Stimulated activated effector memory CD8-positive, alpha-beta T cell treated with anti-CD3 and anti-CD28 coated beads, Interleukin-12 subunit alpha, Interleukin-12 subunit beta, amount 100 ng/mL, for 72 hours (primary cell): Measurements from ENCODE around the gene ADAP1.
"Not testable (repeated sequence)": the region's sequence is repeated elsewhere in the genome, so short reads cannot be mapped to it uniquely, and the experiment has no call there.

Experiments
- ATAC-seq: fragments of 150-1000 bp; cut with Tn5 transposase; 2 replicates; pipeline ENCODE4 v1.10.0; 2021
- DNase-seq, 2 donors: peaks; one replicate each; pipeline ENCODE4 v3.0.0; 2021 to 2022; ENCODE audit warnings: low spot score in 2 of 2
- H3K27ac Mint-ChIP-seq: one replicate; pipeline ENCODE4 v1.8.0; 2022; ENCODE audit warnings: mild to moderate bottlenecking, mixed read lengths
- H3K36me3 Mint-ChIP-seq: one replicate; pipeline ENCODE4 v1.8.0; 2022; ENCODE audit warnings: mild to moderate bottlenecking, mixed read lengths
- H3K4me1 Mint-ChIP-seq: one replicate; pipeline ENCODE4 v1.8.0; 2022; ENCODE audit warnings: mixed read lengths
- H3K4me3 Mint-ChIP-seq: one replicate; pipeline ENCODE4 v1.8.0; 2022; ENCODE audit warnings: mild to moderate bottlenecking, mixed read lengths
- H3K9me3 Mint-ChIP-seq: one replicate; pipeline ENCODE4 v1.8.0; 2022; ENCODE audit warnings: mixed read lengths

The ADAP1 gene

GRCh38 chr7:954330-955238 lies at the start of gene ADAP1:
Gene ADAP1 (minus strand): TSS chr7:954680. CDS start chr7:954477, 203 bp downstream.
- ATAC-seq = peak; percentile 84
- Mint-ChIP-seq H3K36me3 (peaks cover 19% of the 10 kb centered on the region), H3K4me3 (peak within 1 kb of the TSS; percentile 64), H3K9me3 (no peaks in the 10 kb centered on the region), H3K27ac (peak within 1 kb of the TSS; percentile 54), H3K4me1 (peaks cover 28% of the 10 kb centered on the region)
- DNase-seq = peak; percentile 54 to 66

DNA sequence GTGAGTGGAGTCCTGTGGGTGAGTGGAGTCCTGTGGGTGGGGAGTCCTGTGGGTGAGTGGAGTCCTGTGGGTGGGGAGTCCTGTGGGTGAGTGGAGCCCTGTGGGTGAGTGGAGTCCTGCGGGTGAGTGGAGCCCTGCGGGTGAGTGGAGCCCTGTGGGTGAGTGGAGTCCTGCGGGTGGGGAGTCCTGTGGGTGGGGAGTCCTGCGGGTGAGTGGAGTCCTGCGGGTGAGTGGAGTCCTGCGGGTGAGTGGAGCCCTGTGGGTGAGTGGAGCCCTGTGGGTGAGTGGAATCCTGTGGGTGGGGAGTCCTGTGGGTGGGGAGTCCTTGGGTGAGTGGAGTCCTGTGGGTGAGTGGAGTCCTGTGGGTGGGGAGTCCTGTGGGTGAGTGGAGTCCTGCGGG lies 48.0 kb upstream of the ADAP1 start:
- not testable (repeated sequence) for DNase-seq, H3K36me3 Mint-ChIP-seq, H3K9me3 Mint-ChIP-seq, ATAC-seq, H3K27ac Mint-ChIP-seq, H3K4me1 Mint-ChIP-seq, H3K4me3 Mint-ChIP-seq

DNA sequence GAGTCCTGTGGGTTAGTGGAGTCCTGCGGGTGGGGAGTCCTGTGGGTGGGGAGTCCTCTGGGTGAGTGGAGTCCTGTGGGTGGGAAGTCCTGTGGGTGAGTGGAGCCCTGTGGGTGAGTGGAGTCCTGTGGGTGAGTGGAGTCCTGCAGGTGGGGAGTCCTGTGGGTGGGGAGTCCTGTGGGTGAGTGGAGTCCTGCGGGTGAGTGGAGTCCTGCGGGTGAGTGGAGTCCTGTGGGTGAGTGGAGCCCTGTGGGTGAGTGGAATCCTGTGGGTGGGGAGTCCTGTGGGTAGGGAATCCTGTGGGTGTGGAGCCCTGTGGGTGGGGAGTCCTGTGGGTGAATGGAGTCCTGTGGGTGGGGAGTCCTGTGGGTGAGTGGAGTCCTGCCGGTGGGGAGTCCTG lies 47.5 kb upstream of the ADAP1 start:
- H3K4me1 Mint-ChIP-seq, H3K27ac Mint-ChIP-seq, H3K36me3 Mint-ChIP-seq, DNase-seq, ATAC-seq, H3K4me3 Mint-ChIP-seq, H3K9me3 Mint-ChIP-seq: not testable (repeated sequence)

- not testable (repeated sequence) for H3K4me3 Mint-ChIP-seq, H3K9me3 Mint-ChIP-seq, H3K4me1 Mint-ChIP-seq, DNase-seq, H3K36me3 Mint-ChIP-seq
- ATAC-seq = peak; percentile 49
- H3K27ac Mint-ChIP-seq = peak overlapping the region; percentile 74
Measured at GRCh38 chr7:1001069-1001770, 46.7 kb upstream of the ADAP1 start.

GRCh38 chr7:999941-1000935 lies 45.8 kb upstream of the ADAP1 start:
- Mint-ChIP-seq H3K36me3 (no peaks in the 10 kb centered on the region), H3K4me3 (no peak overlapping the region), H3K4me1 (no peaks in the 10 kb centered on the region), H3K27ac (peak overlapping the region; percentile 74), H3K9me3 (no peaks in the 10 kb centered on the region)
- ATAC-seq (peak; percentile 22), DNase-seq (no peak)

DNA sequence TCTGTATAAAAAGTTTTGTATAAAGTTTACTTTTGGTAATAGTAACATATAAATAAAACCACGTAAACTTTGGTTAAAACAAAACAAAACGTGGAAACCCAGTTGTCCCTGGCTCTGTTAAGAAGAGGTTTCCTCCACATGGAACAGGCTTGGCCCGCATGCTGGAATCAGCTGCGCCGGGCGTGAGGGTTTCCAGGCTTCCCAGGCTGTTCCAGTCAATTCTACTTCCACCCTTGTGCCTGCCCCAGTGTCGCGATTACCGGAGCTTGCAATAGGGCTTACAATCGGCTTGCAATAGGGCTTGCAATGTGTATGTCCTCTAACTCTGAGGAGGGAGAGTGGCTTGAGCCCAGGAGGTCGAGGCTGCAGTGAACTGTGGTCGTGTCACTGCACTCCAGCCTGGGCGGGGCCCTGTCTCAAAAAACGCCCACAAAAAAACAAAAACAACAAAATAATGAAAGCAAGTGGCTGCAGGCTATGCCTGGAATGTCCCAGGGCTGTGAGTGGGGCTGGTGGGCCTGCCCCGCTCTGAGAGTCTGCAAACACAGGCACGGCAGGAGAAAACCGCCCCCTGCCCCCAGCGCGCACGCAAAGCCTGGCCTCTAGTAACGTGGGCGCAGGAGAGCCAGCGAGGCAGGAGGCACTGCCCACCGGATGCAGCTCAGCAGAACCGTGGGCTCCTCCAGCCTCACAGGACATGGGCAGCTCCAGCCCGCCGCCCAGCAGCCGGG lies 44.8 kb upstream of the ADAP1 start:
- H3K9me3 Mint-ChIP-seq = no peaks in the 10 kb centered on the region
- DNase-seq (no peak), ATAC-seq (no peak)
- H3K4me3 Mint-ChIP-seq = no peak overlapping the region
- no peaks in the 10 kb centered on the region for H3K4me1 Mint-ChIP-seq
- no peaks in the 10 kb centered on the region for H3K36me3 Mint-ChIP-seq
- H3K27ac Mint-ChIP-seq = peak overlapping the region; percentile 56

GRCh38 chr7:997404-998395 lies 43.2 kb upstream of the ADAP1 start:
- Mint-ChIP-seq H3K27ac (no peak overlapping the region), H3K4me1 (peaks cover 8% of the 10 kb centered on the region), H3K9me3 (no peaks in the 10 kb centered on the region), H3K4me3 (no peak overlapping the region), H3K36me3 (no peaks in the 10 kb centered on the region)
- DNase-seq (no peak), ATAC-seq (no peak)

- H3K27ac Mint-ChIP-seq = no peak overlapping the region
- no peaks in the 10 kb centered on the region for H3K9me3 Mint-ChIP-seq
- DNase-seq (no peak), ATAC-seq (no peak)
- no peaks in the 10 kb centered on the region for H3K36me3 Mint-ChIP-seq
- peaks cover 8% of the 10 kb centered on the region for H3K4me1 Mint-ChIP-seq
- H3K4me3 Mint-ChIP-seq = no peak overlapping the region
Measured at GRCh38 chr7:996079-996872, 41.8 kb upstream of the ADAP1 start.

GRCh38 chr7:995571-995970 lies 41.1 kb upstream of the ADAP1 start:
- ATAC-seq (no peak), DNase-seq (no peak)
- no peak overlapping the region for H3K27ac Mint-ChIP-seq
- H3K4me1 Mint-ChIP-seq = peaks cover 8% of the 10 kb centered on the region
- no peaks in the 10 kb centered on the region for H3K9me3 Mint-ChIP-seq
- no peaks in the 10 kb centered on the region for H3K36me3 Mint-ChIP-seq
- H3K4me3 Mint-ChIP-seq = no peak overlapping the region

DNA sequence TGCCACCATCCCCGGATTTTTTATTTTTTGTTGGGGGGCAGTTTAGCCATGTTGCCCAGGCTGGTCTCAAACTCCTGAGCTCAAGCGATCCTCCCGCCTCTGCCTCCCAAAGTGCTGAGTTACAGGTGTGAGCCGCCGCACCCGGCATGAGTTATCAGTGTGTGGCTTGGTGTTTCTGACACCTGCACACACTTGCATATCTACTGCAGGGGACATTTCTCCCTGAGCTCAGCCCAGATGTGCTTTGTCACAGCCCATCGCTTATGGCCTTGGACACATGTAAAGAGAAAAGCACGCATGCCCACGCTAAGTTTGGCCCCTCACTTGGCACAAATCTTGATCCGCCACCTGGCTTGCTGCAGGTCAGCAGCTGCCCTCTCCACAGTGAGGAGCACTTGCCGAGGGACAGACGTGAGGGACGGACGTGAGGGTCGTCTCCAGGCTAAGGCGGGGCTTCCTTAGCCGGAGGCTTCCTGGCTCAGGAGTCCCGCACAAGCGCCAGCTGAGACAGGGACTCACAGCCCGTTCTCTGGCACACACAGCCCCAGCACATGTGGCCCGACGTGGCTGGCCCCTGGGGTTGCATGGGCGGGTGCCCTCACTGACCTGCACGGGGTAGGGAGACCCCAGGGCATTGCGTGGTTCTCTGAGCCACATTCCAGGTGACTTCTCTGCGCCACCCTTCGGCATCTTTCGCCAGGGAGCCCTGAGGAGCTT lies 40.3 kb upstream of the ADAP1 start:
- peaks cover 8% of the 10 kb centered on the region for H3K4me1 Mint-ChIP-seq
- no peaks in the 10 kb centered on the region for H3K36me3 Mint-ChIP-seq
- no peak overlapping the region for H3K4me3 Mint-ChIP-seq
- DNase-seq (no peak), ATAC-seq (no peak)
- no peaks in the 10 kb centered on the region for H3K9me3 Mint-ChIP-seq
- H3K27ac Mint-ChIP-seq = peak overlapping the region; percentile 48

- H3K9me3 Mint-ChIP-seq = no peaks in the 10 kb centered on the region
- peaks cover 8% of the 10 kb centered on the region for H3K4me1 Mint-ChIP-seq
- H3K27ac Mint-ChIP-seq = no peak overlapping the region
- H3K4me3 Mint-ChIP-seq = no peak overlapping the region
- DNase-seq (peak; percentile 82 to 91), ATAC-seq (peak; percentile 99)
- no peaks in the 10 kb centered on the region for H3K36me3 Mint-ChIP-seq
Measured at GRCh38 chr7:992709-993607, 38.5 kb upstream of the ADAP1 start.
